Stimulated activated CD8-positive, alpha-beta memory T cell treated with anti-CD3 and anti-CD28 coated beads, Interleukin-12 subunit alpha, Interleukin-12 subunit beta, amount 100 ng/mL, for 4 hours (primary cell): ENCODE data around the gene ZNF618.

Experiments used
- DNase-seq: peaks from one replicate; pipeline ENCODE4 v3.0.0-alpha.2; 2020; ENCODE audit warnings: low read depth

Gene ZNF618

DNA sequence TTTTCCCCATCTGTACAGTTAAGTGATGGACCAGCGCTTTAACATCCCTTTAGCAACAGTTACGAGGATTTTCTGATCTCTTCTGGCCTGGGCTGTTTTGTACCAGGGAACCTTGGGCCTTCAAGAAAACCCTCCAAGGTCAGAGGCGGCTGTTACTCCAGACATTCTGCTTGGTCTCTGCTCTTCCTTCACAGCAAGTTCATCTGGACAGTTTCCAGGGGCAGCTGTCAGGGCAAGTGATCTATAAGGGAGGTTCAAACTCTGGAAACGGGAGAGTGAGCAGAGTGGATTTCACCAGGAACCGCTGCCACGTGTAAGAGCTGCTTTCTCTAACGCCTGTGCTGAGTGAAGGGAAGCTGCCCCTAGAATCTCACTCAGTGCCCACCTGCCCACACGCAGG lies 36.7 kb downstream of the ZNF618 start:
- no peak for DNase-seq

DNA sequence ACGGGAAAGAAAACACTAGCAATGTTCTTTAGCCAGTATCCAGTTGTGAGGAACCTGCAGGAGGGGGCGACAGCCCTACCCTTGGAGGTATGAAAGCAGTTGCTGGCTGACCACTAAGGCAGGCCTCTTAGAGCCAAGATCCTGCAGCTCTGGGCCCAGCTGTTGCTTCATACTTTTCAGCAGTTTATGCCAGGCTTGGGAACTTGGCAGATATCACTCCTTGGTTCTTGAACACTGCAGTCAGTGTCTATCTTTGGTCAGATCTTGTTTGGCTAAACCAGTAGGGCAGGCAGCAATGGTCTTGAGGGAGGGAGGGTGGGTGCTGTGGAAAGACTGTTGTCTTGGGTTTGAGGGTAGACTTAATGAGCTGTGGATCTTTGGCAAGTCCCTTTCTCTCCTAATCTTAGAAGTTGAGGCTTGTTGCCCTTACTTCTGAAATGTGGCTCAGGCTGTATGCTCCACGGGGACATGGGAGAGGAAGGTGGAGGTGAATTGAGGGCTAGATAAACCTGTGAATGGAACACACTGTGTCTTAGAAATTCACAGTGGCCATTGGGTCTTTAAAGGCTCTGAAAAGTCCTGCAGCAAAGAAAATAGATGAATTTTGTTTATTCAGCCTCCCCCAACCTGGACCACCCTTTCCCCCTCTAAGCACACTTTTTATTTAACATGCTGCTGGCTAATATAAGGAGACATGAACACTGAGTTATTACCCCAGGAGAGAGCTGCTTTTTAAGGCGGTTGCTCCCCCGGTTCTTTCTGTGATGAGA lies 37.5 kb downstream of the ZNF618 start:
- DNase-seq: no peak

DNA sequence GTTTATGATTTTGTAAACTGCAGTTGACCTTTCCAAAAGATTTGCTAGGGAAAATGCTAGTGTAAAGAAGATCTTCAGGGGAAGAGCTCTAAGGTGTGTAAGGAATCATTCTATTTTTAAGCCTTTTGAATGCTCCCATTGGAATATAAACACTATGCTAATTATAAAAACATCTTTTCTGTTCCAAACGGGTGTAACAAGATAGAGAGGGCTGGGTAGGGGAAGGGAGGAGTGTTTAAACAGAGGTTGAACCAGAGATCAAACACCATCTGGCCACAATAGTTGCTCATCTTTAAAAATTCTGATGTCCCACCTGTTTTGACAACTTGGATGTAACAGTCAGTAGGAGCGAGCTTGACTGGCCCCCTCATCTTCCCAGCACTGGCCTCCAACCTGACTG lies 38.4 kb downstream of the ZNF618 start:
- DNase-seq: no peak

DNA sequence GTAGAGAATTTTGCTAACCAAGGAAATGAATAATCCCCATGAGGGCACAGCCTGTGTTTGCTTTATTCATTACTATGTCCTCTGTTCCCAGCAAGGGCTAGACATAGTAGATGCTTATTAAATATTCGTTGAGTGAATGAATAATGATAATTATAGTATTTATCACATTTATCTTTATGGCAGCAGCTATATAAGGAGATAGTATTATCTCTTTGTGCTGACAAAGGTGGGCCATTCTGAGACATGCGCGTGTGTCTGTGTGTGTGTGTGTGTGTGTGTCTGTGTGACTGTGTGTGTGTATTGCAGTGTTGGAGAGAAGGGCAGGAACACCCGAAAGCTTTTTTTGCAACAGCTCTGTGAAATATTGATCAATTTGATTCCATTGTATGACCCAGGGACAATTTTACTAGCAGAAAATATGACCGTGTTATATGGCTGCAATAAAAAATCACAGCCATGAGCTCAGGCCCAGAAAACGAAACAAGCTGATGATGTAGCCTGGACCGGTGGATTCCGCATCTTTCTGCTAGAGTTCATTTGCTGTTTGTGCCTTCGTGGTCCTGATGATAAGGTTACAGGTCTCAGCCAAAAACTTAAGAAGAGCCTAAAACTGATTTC lies 39.8 kb downstream of the ZNF618 start:
- no peak for DNase-seq

DNA sequence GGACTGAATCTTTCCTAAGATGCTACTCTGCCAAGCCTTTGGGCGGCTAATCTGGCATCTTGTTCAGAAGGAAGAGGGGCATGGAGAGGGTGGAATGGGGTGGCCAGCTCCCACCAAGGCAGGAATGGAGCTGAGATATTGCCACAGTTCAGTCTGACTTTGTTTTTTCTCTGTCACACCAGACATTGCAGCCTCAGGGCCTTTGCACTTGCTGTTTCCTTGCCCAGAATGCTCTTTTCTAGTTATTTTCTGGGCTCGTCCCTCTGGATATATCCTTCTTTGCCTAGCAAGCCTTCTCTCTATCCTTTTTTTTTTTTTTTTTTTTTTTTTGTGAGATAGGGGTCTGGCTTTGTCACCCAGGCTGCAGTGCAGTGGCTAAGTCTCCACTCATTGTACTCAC lies 40.8 kb downstream of the ZNF618 start:
- DNase-seq: no peak

DNA sequence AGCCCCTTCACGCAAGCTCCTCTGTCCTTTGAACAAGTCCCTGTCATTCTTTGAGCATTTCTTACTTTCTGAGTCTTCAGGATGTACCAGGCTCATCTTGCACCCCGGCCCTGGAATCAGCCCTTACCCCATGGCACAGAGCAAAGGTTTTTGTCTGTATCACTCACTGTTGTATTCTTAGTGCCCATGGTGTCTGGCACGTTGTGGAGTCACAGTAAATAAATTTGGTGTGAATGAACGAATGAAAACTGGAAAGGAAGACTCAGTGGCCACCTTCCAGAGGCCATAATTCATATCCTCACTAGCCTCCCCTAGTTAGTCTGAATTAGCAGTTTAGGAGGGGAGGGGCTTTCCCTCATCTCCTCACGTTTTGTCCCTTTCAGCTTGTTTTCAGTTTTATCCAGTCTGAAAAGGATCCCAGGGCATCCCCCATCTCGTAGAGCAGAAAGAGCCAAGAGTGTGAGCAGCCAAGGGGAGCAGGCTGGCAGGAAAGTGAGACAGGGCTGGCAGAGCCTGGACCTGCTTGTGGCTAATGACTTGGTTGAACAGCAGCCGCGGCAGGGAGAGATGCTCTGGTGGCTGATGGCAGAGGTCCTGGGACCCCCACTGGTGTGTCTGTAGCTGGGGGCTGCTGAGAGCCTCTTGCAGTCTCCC lies 42.7 kb downstream of the ZNF618 start:
- DNase-seq: no peak

DNA sequence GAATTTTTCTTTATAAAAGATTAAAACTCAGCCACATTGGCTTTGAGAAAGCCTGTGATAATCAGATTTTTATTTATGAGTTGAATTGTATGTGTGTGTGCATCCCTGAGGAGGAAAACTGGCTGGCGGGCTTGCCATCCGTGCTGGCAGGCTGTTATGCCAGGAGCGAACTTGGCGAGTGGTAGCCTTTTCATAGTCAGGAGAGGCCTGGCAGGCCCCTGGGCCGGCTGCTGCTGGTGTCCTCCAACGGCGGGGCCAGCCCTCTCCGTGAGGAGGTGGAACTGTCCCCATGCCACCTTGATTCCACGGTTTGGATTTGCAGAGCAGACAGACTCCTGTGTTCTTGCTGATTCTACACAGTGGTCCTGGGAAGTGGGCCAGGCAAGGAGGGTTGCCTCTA lies 43.3 kb downstream of the ZNF618 start:
- DNase-seq: no peak

DNA sequence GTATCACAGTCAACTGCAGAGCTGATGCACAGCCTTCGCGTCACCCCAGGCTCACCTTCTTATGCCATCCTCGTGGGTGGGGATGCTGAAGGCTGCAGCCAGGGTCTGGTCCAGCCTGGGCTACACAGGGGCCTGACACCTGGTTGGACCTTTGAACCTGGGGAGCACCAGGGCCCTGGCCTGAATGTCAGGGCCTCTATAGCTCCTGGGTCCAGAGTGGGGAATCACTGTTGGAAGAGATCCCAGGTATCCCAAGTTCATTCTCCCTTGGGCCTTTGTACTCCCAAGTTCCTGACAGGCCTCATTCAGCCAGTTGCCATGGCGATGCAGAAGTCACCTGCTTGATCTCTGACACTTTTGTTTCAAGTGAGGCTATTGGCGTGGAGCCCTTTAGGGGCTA lies 43.8 kb downstream of the ZNF618 start:
- no peak for DNase-seq

DNA sequence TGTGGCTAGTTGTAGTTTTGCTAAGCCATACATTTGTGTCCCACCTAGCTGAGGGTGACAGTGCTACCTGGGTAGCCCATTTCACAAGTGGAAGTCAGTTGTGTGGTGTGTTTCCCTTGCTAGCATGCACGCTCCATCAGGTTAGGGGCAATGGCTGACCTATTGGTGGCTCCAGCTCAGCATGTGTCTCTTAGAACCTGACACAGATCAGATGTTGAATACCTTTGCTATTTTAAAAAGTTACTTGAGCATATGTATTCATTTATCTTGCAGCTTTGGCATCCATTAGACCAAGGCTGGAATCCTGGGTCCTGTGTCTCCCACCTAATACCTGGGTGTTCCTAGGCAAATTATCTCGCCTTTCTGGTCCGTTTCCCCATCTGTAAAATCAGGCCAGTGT lies 44.8 kb downstream of the ZNF618 start:
- no peak for DNase-seq

DNA sequence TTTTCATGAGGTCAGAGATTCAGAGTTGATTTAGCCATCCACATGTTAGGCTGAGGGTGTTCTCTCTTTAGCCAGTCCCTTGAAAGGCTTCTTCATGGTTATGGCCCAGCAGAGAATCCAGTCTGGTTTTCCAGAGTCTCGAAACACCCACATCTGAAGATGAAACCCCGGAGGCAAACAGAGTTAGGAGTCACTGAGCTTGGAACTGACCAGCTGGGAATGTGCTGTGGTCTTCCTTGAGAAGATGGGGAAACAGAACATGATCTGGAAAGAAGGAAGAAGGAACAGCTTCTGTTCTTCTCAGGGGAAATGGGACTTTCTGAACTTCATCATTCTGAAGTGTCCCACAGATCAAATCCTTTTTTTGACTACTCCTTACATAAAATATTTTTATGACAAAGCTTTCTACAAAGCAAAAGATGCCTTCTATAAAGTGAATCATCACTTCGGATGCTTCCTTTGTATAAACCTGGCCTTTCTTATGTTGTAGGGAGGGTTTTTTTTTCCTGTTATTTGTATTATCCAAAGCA lies 45.4 kb downstream of the ZNF618 start:
- DNase-seq: no peak

DNA sequence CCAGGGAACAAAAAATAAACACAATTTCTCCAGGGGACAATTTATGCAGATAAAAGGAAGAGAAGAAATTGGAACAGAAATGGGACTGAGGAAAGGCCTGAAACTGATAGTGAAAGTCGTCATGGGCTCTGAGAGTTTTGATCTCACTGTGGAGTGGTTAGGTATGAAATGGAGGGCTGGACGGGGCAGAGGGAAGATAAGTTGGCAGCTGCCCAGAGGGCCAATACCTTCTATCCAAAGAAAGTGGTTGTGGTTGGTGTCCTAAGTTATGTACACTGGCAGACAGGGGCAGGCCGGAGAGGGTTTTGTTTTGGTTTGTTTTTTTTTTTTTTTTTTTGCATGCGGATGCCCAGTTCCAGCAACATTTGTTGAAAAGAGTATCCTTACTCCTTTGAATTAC lies 46.1 kb downstream of the ZNF618 start:
- DNase-seq: no peak

DNA sequence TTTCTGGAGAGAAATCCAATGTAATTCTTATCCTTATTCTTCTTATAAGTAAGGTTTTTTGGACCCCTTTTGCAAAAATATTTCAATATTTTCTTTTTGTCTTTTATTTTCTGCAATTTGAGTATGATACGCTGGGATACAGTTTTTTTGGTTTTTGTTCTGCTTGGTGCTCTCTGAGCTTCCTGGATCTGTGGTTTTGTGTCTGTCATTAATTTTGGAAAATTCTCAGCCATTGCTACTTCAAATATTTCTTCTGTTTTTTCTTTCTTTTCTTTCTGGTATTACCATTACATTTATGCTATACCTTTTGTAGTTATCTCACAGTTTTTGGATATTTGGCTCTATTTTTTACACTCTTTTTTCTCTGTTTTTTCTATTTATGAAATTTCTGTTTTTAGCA lies 50.1 kb downstream of the ZNF618 start:
- no peak for DNase-seq

DNA sequence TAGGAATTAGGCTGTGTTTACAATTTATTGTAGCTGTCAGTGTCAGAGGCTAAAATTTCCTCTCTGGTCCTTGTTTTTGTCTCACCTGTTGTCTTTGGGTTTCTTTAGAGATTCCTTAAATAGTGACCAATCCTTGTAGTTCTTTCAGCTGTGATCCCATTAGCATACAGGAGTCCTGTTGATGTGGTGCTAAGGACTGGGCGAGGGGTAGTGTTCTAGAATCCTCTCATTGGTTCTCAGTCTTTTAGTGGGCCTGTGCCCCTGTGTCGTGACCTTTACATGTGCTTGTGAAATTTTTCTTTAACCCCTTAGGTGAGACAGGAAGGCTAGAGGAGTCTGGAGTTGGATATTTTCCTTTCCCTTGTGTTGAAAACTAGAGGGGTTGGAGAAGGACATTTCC lies 51.2 kb downstream of the ZNF618 start:
- DNase-seq: no peak

DNA sequence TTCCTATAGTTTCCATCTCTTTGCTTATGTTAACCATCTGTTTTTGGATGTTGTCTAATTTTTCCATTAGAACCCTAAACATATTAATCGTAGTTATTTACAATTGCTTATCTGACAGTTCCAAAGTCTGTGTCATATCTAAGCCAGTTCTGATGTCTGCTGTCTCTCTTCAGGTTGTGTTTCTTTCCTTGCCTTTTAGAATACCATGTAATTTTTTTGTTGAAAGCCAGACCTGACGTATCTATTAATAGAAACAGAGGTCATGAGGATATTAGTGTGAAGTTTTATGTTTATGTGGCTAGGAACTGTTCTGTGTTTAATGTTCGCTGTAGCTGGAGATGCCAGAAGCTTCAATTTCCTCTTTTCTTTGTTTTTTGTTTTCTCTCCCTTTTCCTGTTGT lies 52.2 kb downstream of the ZNF618 start:
- DNase-seq: no peak

DNA sequence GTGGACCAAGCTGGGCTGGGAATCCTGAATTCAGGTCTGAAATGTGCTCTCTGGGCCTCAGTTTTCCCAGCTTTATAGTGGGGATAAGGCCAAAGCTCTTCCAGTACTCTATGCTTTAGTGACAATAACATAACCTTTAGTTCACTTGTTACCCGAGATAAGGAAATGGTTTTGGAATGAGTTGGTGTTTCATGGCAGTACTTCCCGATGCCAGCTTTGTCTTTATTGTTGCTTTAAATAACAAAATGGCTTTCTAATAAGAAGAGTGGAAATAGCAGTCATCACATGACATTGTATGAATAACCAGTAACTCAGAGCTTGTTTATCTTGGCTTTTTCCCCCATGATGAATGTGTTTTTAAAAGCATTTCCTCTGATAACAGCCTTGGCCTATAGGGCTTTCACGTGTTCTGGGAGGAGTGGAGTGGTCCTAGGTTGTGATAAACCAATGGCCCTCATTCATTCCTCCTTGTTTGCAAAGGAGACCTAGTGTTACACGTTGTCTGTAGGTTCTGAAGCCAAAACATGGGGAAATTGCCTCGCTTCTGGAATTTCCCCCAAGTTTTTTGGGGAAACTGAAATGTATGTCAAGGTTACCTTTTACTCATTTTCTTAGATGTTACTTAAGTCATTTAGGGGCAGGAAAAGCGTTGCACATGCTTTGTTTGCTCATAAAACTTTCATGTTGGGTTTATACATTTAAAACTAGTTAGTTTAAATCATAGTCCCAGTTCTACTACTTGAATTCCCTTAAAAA lies 53.7 kb downstream of the ZNF618 start:
- DNase-seq: no peak

DNA sequence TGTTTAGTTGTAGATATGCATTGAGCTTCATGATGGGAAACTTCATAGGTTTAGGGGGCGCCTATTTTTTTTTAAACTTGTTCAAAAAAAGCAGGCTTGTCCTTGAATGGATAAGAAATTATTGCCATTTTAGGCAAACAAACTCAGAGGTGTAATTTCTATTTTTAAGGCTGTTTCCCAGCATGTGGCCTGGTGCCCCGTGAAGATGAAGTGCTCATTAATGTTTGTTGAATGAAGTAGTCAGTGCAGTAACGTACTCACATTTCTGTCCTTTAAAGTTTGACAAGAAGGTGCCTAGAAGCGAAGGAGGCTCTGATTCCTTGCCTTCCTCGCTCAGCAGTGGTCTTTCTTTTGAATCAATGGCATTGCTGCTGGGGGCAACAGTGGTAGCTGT lies 54.3 kb downstream of the ZNF618 start:
- DNase-seq: no peak

DNA sequence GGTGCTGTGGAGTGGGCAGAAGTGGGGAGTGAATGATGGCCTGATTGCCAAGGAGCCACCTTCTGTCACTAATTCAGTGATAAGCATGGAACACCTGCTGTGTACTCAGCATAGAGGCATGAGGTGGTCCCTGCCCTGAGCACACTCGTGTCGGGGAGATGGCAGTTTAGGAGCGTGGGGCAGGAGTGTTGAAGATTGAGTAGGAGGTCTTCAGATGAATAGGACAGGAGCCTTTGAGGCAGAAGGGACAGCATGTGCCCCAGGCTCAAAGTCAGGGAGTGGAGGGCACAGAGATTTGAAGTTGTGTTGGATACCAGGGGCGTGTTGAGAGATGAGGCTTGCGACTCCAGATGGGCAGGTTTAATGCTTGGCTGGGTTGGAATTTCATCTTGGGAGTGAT lies 55.0 kb downstream of the ZNF618 start:
- no peak for DNase-seq

DNA sequence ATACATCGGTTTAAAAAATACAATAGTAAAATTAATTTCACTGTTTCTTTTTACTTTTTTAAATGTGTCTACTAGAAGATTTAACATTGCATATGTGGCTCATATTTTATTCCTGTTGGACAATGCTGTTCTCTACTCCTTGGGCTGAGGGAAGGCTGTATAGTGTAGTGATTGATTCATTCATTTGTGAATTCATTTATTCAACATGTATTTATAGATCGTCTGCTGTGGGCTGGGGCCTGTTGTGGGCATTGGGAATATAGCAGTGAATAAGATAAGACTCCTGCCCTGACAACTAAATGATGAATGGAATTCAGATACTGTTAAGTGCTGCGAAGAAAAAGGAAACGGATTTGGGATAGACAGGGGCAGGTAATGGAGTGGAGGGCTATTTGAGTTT lies 55.7 kb downstream of the ZNF618 start:
- DNase-seq: no peak

DNA sequence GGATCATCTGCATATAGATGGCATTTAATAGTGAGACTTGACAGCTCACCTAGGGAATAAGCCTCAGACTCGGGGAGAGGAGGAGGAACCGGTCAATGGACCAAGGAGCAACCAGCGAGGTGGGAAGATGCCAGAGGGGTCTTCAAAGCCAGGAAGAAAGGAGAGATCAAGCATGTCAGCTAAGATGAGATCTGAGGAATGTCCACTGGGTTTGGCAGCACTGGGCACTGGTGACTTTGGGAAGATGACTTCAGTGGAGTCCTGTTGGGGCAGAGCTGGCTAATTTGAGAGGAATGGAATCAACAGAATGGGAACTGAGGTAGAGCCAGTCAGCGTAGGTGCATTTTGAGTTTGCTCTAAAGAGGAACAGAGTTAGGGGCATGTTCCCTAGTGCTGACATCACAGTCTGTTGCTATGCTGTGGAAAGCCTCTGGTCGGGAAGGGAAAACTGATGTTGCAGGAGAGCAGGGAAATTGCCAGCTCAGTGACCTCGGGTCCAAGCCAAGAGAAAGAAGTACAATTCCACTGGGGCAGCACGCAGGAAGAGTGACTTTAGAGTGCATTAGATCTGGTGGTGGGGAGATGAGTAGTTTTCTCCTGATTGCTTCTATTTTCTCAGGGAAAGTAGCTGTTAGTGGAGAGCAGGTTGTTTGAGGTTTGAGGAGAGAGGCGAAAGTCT lies 56.9 kb downstream of the ZNF618 start:
- no peak for DNase-seq

DNA sequence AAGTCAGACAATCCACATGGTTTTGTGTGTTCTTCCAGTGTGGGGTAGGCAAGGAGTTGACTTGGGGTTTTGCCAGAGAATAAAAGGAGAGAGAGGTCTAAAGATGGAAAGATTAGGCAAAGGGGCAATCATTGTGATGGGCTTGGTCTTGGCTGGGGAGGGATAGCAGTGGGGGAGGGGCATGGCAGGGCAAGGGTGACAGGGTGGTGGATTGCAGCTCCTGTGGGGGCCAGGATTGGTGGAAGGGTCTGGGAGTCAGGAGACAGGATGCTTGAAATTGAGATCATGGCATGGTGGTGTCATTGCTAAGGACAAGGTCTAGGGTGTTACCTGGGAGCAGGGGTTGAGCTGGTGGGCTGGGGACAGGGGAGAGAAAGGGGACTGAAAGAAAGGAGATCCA lies 57.6 kb downstream of the ZNF618 start:
- DNase-seq: no peak

DNA sequence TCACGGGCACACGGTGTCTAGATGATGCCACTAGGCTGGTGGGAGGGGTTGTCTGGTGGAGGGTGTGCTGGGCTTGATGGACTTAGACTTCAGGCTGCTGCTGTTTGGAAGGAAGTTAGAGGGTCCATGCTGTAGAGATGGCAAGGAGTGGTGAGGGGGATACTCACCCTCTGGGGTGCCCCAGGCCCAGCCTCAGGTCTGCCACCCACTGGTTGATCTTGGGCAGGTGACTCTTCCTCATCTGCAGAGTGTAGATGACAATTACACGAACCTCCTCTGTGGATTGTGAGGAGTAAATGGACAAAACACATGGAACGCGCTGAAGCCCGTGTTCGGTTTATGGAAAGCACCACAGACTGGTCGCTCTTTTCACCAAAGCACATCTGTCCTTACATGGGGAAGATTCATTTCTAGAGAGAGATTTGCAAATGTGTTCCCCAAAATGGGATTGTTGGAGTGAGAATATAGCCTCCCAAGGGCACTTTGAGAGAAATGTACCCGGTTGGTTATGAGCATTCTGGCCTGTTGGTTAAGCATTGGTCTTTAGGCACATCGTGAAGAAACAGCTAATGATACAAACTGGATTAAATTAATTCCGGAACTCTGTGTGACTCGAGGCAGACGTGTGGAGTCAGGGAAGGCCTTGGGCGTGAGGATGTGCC lies 58.2 kb downstream of the ZNF618 start:
- no peak for DNase-seq
